Transverse colon (tissue), 4 donors: ENCODE results near the gene NIBAN1. TPM values are rescaled to one million over a fixed set of nuclear protein-coding genes. Genes with fewer than 3 reads are reported as not detected.

Source experiments
- DNase-seq: peaks from one replicate; pipeline ENCODE4 v3.0.0-alpha.2; 2019
- H3K27ac ChIP-seq, 4 donors: fragments of 200-600 bp; sonication (generic); 2 replicates each; pipeline ENCODE4 v1.5.1; 2016 to 2018; ENCODE audit warnings: inconsistent platforms in 4 of 4
- H3K27me3 ChIP-seq: fragments of 200-600 bp; sonication (generic); 2 replicates; pipeline ENCODE4 v1.5.1; 2017; ENCODE audit warnings: inconsistent platforms
- H3K36me3 ChIP-seq, 4 donors: fragments of 200-600 bp; sonication (generic); 2 replicates each; pipeline ENCODE4 v1.5.1; 2017 to 2019; ENCODE audit warnings: inconsistent platforms in 4 of 4
- H3K4me1 ChIP-seq, 4 donors: fragments of 200-600 bp; sonication (generic); 2 replicates each; pipeline ENCODE4 v1.5.1; 2017 to 2020; ENCODE audit warnings: inconsistent platforms in 4 of 4
- H3K4me3 ChIP-seq, 4 donors: fragments of 200-600 bp; sonication (generic); 1 replicate in 1 of 4; 2 replicates in 3 of 4; pipeline versions ENCODE4 v1.5.1 to v1.6.1; 2017 to 2019; ENCODE audit warnings: inconsistent platforms in 4 of 4
- H3K9me3 ChIP-seq, 2 donors: fragments of 200-600 bp; sonication (generic); 2 replicates each; pipeline ENCODE4 v1.5.1; 2017 to 2019; ENCODE audit warnings: inconsistent platforms in 2 of 2
- CTCF ChIP-seq, 5 experiments: fragments of 200-600 bp in 3 of 5; fragments of 450-650 bp in 2 of 5; sonication (generic) in 3 of 5; IDR thresholded peaks; 1 replicate in 2 of 5; 2 replicates in 3 of 5; pipeline ENCODE4 v1.5.1; 2016 to 2017; ENCODE audit warnings: antibody characterized with exemption in 5 of 5, inconsistent platforms in 3 of 5, mild to moderate bottlenecking in 2 of 5, moderate library complexity in 1 of 5
- EP300 ChIP-seq: sonication (generic); formaldehyde crosslinking; IDR thresholded peaks from one replicate; pipeline ENCODE4 v1.6.1; 2017; ENCODE audit warnings: antibody characterized with exemption, low read depth
- POLR2A ChIP-seq: fragments of 450-650 bp; IDR thresholded peaks from one replicate; pipeline ENCODE4 v1.6.1; 2016; ENCODE audit warnings: antibody characterized with exemption, mild to moderate bottlenecking, moderate library complexity
- POLR2AphosphoS5 ChIP-seq, 3 donors: sonication (generic); formaldehyde crosslinking; IDR thresholded peaks; one replicate each; pipeline ENCODE4 v1.6.1; 2016; ENCODE audit warnings: antibody characterized with exemption in 3 of 3
- whole genome bisulfite sequencing, 2 donors: methylation state at CpG; one replicate each; pipeline ENCODE4 v1.1.5; 2018; ENCODE audit warnings: low coverage in 1 of 2; 5-methylcytosine and 5-hydroxymethylcytosine counted together
- in situ Hi-C, 4 donors: fragments of 200-750 bp; cut with MboI; loops; one replicate each; pipeline versions ENCODE4 v1.15.0 to v1.15.1; 2017; ENCODE audit warnings: low sequenced_read_pairs in 3 of 4, low pct_ligation_motif_present in 1 of 4, low pct_unique_long_range_greater_than_20kb in 1 of 4
- intact Hi-C: fragments of 100-400 bp; cut with DNase I; formaldehyde crosslinking; loops from one replicate; pipeline ENCODE4 v1.15.1; 2023; ENCODE audit warnings: low total_unique reads
- total RNA-seq, 4 donors: library from RNA; depleted of rRNA; stranded (reverse); fragments of >200 nt; gene quantifications; one replicate each; pipeline ENCODE4 v1.1.0, GENCODE V29; 2016

Gene NIBAN1
- total RNA-seq, 4 donors from 2014 or later = 22.7 to 38.7 (median 31.7) TPM

DNA sequence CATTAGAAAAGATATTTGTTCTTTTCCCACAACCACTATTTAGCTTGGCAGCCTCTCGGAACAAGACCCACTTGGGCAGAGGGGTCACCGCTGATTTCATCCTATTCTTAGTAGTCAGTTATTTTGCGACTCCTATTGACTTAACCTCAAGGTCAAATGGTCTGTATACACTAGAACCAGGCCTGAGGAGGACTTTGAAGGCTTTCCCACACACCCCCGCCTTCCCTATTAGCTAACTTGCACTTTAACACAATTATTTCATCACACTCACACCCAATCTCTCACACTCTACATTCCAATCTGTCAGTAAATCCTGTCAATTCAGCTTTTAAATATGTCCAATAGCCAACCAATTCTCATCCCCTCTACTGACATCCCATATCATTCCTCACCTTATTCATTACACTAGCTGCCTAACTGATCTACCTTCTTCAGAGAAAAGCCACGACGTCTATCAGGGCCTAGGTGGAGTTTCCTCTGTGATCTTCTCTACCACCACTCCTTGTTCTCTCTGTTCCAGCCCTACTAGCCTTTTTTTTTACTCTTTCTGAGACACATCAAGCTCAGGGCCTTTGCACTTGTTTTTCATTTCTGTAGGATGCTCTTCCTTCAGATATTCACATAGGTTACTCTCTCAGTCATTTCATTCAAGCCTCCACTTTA, 1.0 kb upstream of the NIBAN1 start:
- intact Hi-C loops = no loop called here
- peak overlapping the region in 1 of 4 donors; percentile 89 for H3K27ac ChIP-seq
- TF ChIP-seq EP300 = no peak
- no peak for TF ChIP-seq CTCF (IDR thresholded peaks at IDR 0.05)
- no peak for TF ChIP-seq POLR2AphosphoS5 (IDR thresholded peaks at IDR 0.05)
- no peak for TF ChIP-seq POLR2A

GRCh38 chr1:184974837-184975115, 468 bp upstream of the NIBAN1 start:
- H3K4me1 ChIP-seq = peaks cover 0 to 18% (median 5%) of the 10 kb centered on the region in 4 donors
- H3K27me3 ChIP-seq = peaks cover 54% of the 10 kb centered on the region
- intact Hi-C loops (loop anchor here (5.0 kb wide), 1 partner anchor 92 kb away; no protein-coding TSS in a partner anchor), in situ Hi-C loops (no loop called here)
- 78 to 86% methylated on average over 1 to 4 of the region's 4 CpGs for WGBS, 2 donors
- H3K4me3 ChIP-seq = peak overlapping the region in 2 of 4 donors; percentile 47 to 54
- peak overlapping the region; percentile 72 to 89 (median 84) for H3K27ac ChIP-seq
- no peak for DNase-seq
- TF ChIP-seq EP300 (no peak), POLR2AphosphoS5 (IDR thresholded peaks at IDR 0.05) (no peak), CTCF (IDR thresholded peaks at IDR 0.05) (no peak), POLR2A (no peak)
- H3K9me3 ChIP-seq = no peaks in the 10 kb centered on the region
- no peaks in the 10 kb centered on the region for H3K36me3 ChIP-seq

More for the DNA sequence above, 1.0 kb upstream of the NIBAN1 start:
- no peak overlapping the region for H3K4me3 ChIP-seq
- peaks cover 0 to 18% (median 5%) of the 10 kb centered on the region in 4 donors for H3K4me1 ChIP-seq
- in situ Hi-C loops = no loop called here
- H3K9me3 ChIP-seq = no peaks in the 10 kb centered on the region
- H3K27me3 ChIP-seq = peaks cover 54% of the 10 kb centered on the region
- no peak for DNase-seq
- H3K36me3 ChIP-seq = no peaks in the 10 kb centered on the region
- 72 to 78% methylated on average over 6 of the region's 6 CpGs for WGBS, 2 donors

DNA sequence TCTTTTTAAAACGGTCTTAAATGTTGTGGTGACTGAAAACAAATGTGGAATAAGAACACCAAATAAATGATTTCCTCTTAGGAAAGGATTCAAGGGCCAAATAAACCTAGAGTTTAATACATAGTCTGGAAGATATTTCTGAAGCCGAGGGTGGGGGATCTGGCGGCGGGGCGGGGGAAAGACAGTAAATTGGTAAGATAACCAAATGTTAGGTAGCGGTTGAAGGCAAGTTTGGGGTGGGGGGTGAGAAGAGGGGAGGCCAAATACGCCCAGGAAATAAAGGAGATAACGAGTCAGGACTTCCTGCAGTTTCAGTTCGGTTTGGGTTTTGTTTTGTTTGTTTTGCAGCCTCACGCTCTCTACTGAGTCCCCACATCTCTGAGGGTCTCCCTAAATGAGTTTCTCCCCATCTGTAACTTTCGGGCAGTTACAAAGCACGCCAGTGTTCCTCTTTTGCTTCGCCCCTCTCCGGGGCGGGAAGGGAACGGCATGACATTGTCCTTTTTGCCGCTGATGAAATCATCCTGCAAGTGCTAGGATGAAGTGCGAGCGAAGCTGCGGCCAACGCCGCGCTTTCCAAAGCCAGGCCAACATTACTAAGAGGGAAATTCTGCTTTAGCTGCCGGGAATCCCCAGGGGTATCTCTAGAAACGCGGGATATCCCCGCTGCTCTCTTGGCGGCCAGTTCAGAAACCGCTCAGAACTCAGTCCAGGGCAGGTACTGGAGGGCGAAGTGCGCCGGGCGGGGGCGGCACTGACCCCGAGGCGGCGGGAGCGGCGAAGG, 844 bp downstream of the NIBAN1 start:
- intact Hi-C loops = loop anchor here (5.0 kb wide), 1 partner anchor 91 kb away; no protein-coding TSS in a partner anchor
- Histone ChIP-seq H3K9me3 (no peaks in the 10 kb centered on the region), H3K36me3 (no peaks in the 10 kb centered on the region), H3K4me1 (peaks cover 0 to 18% (median 5%) of the 10 kb centered on the region in 4 donors), H3K27me3 (peaks cover 54% of the 10 kb centered on the region), H3K4me3 (peak overlapping the region; percentile 47 to 61 (median 54)), H3K27ac (peak overlapping the region; percentile 72 to 89 (median 84))
- WGBS, 2 donors = 0 to 3% methylated on average over 17 to 34 of the region's 39 CpGs
- peak; percentile 37 for DNase-seq
- TF ChIP-seq CTCF (IDR thresholded peaks at IDR 0.05) (no peak), POLR2AphosphoS5 (IDR thresholded peaks at IDR 0.05) (peak in 1 of 3 donors; percentile 26)
- in situ Hi-C loops = no loop called here

- H3K27me3 ChIP-seq = peaks cover 54% of the 10 kb centered on the region
- peak overlapping the region; percentile 17 to 61 (median 50) for H3K4me3 ChIP-seq
- H3K9me3 ChIP-seq = no peaks in the 10 kb centered on the region
- 8 to 32% methylated on average over 4 of the region's 4 CpGs for WGBS, 2 donors
- TF ChIP-seq CTCF (IDR thresholded peaks at IDR 0.05) = no peak
- TF ChIP-seq POLR2A = no peak
- no peak for TF ChIP-seq EP300
- no peak for TF ChIP-seq POLR2AphosphoS5 (IDR thresholded peaks at IDR 0.05)
- in situ Hi-C loops (no loop called here), intact Hi-C loops (loop anchor here (5.0 kb wide), 1 partner anchor 90 kb away; no protein-coding TSS in a partner anchor)
- H3K27ac ChIP-seq = peak overlapping the region; percentile 72 to 89 (median 84)
- DNase-seq = no peak
- H3K36me3 ChIP-seq = no peaks in the 10 kb centered on the region
- H3K4me1 ChIP-seq = peaks cover 0 to 19% (median 7%) of the 10 kb centered on the region in 4 donors
Observed at GRCh38 chr1:184972315-184973055, 1.8 kb downstream of the NIBAN1 start.
